HTERT RPE-1 (cell line): Measurements from ENCODE around the gene LEPROT.
"Not testable (repeated sequence)": the region's sequence is repeated elsewhere in the genome, so short reads cannot be mapped to it uniquely, and the experiment has no call there.

ENCODE experiments used
- in situ Hi-C: fragments of 300-500 bp; cut with MboI; formaldehyde crosslinking; loops from 4 replicates; pipeline ENCODE4 v1.14.3; 2020; ENCODE audit warnings: low sequenced_read_pairs

Gene LEPROT

DNA sequence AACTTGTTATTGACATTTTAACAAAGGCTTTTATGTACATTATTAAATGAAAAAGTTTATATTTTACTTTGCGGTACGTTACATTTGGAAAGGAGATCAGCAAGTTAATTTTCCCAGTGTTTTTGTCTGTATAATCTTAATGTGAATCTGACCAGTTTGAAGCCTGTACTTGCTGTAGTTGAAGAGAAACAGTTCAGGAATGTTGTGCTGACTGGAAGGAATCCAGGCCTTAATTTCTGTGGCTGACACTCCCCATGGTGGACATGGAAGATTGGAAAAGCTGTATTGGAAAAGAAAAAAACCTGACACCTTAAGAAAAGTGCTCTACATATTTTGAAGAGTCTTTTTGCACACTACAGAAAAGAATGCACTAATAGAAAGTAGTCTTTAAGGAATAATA lies 15.5 kb downstream of the LEPROT start:
- in situ Hi-C loops = no loop called here

DNA sequence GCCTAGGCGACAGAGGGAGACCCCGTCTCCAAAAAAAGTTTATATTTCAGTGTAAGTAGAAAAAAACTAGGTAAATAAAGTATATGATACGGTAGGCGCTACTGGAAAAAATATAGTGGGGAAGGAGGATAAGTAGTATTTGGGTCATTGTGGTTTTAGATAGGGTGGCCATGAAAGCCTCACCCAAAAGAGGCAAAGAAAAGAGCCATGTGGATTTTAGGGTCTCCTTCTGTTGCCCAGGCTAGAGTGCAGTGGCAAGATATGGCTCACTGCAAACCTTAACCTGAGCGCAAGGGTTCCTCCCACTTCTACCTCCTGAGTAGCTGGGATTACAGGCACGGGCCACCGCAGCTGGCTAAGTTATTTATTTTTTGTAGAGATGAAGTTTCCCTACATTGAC lies 17.1 kb downstream of the LEPROT start:
- in situ Hi-C loops = no loop called here

DNA sequence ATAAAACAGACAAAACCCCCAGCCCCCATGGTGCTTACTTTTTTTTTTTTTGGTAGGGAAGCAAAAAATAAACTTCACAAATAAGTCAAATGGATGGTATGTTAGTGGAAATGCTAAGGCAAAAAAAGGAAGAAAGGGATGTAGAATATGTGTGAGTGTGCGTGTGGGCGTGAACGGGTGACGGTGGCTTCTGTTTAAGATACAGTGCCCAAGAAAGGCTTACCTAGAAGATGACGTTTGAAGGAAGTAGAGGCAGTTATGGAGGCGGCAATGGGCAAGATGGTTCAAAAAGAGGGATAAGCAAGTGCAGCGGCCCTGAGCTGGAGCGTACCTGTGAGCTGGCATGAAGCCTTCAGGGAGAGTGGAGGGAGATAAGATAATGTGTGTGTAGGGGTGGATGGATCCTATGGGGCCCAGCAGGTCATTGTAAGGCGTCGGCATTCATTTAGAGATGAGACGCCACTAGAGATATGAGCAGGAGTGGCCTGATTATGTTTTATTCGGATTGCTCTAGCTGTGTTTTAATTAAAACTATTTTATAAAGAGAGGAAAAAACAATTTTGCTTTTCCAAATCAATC lies 19.9 kb downstream of the LEPROT start:
- in situ Hi-C loops = no loop called here

DNA sequence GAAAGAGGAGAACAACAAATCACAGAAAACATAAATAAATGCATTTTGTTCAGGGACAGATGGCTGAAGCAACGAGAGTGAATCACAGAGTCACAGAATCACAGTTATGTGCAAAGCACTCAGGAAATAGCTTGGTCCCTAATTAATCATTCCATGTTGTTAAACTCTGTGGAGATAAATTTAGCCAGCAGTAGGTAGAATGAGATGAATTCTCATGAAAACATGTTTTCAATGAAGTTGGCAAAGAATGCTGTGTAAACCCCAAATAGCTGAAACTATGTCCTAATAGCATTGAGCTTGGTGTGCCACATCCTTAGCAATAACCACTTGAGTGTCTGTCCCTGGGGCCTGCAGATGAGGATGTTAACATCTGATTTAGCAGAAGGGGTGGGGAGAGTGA lies 20.4 kb downstream of the LEPROT start:
- in situ Hi-C loops = no loop called here

DNA sequence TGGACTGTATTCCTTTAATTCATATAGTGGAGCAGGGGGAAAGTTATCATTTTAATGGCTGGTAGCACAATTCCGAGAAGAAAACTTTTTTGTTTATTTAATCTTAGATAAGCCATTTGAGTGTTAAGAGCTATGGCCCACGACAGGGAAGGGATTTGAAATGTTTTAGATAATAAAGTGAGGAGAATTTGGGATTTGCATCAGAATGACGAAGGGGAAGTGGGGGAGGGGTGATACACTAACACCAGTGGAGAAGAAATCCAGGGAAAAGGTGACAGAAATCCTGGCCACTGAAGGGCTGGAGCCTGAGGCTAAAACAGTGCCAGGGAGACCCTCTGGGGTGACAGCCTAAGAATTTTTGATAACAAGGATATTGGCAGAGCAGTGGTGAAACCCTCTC lies 21.0 kb downstream of the LEPROT start:
- in situ Hi-C loops = no loop called here

DNA sequence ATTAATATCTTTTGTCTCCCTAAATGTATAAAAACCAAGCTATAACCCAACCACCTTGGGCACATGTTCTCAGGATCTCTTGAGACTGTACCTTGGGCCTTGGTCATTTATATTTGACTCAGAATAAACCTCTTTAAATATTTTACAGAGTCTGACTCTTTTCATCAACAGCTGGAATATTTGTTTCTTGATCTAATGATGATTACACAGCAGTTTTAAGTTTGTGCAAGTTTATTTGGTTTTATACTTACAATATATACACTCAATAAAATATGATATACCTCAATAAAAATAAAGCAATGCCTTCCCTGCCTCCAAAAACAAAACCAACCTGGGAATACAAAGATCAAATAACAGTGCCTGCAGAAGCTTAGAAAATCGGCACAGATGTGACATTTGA lies 22.0 kb downstream of the LEPROT start:
- in situ Hi-C loops = no loop called here

DNA sequence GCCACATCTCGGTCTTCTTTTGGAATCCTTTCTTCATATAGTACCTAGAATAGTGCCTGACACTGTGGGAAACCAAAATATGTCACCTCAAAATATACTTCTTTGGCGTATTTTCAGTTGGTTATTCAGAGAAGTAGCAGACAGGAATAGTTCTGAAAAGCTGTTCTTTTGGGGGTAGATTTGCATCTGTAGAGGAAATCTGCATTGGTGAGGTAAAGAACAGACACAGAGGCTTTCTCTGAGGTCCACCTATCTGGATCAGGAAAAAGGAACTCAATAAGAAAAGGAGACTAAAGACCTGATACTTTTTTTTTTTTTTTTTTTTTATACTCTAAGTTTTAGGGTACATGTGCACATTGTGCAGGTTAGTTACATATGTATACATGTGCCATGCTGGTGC lies 23.2 kb downstream of the LEPROT start:
- in situ Hi-C loops = no loop called here

DNA sequence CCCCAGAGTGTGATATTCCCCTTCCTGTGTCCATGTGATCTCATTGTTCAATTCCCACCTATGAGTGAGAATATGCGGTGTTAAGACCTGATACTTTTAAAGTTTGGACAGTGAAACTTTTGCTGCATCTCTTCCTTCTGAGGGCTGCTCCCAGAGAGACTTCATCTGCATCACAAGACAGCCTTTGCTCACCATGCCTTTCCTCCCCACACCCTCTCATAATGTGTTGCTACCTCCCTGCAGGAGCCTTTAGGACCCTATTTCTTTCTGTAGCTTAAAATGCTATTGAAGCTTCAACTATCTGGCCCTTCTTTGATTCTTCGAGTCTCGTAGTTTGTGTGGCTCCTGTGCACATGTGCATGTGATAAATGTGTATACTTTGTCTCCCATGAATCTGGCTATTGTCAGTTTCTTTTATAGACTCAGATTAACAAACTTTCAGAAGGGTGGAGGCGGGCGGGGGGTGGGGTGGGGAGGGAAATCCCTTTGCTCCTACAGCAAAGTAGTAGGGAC lies 23.7 kb downstream of the LEPROT start:
- in situ Hi-C loops = no loop called here

DNA sequence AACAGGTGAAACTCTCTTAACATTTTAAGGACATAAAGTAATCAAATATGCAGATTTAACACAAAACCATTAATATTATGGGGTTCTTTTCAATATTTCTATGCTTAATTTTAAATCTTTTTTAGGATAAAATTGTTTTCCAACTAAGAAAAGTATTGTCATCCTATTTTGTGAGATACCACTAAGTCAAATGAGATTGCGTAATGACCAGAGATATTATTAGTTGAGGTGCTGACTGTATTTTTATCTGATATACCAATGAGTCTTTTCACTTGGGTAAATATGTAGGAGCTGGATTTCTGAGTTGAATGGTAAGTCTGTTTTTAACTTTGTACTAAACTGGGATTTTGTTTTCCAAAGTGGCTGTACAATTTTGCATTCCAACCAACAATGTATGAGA lies 25.4 kb downstream of the LEPROT start:
- in situ Hi-C loops = no loop called here

DNA sequence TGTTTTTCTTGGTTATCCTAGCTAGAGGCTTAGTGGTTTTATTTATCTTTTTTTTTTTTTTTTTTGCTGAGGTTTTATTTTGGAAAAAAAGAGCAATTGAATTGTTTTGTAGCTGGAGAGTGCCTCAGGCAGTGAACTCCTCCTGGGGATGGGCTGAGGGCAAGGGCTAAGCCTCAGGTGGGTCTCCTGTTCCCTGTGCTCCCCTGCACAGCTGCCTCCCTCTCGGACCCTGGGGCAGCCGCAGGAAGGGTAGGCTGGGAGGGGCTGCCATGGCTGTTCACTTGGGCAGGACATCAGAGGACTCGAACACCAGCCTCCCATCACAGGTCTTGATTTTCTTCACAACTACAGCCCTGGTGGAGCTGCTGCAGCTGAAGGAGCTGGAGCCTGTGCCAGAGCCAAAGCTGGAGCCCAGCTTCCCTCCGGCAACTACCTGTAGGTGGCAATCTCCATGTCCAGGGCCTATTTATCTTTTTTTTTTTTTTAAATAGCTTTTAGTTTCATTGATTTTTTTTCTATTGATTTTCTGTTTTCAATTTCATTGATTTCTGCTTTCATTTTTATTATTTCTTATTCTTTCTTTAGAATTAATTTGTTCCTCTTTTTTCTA lies 28.9 kb downstream of the LEPROT start:
- in situ Hi-C loops = no loop called here

DNA sequence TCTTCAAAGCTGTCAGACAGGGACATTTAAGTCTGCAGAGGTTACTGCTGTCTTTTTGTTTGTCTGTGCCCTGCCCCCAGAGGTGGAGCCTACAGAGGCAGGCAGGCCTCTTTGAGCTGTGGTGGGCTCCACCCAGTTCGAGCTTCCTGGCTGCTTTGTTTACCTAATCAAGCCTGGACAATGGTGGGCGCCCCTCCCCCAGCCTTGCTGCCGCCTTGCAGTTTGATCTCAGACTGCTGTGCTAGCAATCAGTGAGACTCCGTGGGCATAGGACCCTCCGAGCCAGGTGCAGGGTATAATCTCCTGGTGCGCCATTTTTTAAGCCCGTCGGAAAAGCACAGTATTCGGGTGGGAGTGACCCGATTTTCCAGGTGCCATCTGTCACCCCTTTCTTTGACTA lies 35.2 kb downstream of the LEPROT start:
- in situ Hi-C loops = not testable (repeated sequence)

DNA sequence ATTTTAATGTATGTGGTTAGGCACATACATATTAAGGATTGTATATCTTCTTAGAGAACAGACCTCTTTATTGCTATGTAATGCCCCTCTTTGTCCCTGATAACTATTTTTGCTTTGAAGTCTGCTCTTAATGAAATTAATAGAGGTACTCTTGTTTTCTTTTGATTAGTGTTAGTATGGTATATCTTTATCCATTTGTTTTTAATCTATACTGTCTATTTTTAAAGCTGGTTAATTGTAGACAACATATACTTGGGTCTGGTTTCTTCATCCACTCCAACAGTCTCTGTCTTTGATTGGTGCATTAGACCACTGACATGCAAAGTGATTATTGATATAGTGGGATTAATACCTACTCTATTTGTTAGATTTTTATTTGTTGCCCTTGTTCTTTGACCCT lies 36.0 kb downstream of the LEPROT start:
- in situ Hi-C loops = no loop called here

DNA sequence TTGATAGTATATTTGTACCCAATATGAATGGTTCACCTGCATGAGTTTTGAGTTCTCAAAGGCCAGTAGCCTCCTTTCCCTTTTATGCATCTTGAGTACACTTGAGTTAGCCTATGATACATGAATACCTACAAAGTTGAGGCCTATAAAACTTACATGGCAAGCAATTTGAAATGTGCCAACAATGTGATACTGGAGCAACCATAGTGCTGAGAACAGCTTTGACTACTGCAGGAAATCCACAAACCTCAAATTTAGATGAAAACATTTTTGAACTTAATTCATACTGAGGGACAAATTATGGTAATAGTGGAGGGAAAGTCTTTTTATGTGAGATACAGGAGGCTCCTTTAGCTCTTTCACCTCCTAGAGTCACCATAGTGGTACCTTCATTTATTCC lies 37.4 kb downstream of the LEPROT start:
- in situ Hi-C loops = no loop called here

DNA sequence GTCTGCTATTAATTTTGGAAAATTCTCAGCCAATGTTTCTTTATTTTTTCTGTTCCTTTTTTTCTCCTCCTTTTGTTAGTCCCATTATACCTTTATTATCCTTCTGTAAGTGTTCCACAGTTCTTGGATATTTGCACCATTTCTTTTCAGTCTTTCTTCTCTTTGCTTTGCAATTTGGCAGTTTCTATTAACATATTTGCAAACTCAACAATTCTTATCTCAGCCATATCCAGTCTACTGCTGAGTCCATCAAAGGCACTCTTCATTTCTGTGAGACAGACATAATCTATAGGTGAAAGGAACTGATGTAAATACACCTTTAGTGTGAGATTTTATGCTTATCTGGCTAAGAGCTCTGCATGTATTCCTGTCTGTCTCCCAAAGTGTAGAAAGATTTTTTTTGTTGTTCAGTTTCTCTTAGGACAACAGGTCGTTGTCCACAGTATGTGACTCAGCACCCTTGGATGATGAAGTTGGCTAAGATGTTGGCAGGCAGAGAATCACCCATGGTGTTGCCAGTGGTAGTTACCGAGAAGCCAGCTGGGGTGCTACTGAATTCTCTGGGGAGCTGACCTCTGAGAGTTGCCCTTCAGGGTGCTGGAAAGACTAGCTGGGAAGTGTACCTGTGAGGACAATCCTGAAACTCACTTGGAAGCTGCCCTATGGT lies 38.4 kb downstream of the LEPROT start:
- in situ Hi-C loops = no loop called here

DNA sequence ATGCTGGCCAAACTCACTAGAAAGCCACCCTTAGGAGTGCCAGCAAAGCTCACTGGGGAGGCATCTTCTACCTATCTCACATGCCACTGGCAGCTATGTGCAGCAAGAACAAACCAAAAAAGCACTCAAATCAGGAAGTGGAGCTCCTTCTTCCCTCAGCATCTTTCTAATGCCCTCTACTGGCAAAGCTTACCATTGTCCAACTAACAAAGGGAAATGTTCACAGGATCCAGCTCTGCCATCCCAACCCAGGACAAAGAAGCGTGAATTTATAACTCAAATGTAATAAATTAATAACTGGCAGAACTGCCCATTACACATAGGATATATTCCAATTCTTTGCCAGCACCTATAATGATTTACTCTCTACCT lies 38.9 kb downstream of the LEPROT start:
- in situ Hi-C loops = no loop called here

DNA sequence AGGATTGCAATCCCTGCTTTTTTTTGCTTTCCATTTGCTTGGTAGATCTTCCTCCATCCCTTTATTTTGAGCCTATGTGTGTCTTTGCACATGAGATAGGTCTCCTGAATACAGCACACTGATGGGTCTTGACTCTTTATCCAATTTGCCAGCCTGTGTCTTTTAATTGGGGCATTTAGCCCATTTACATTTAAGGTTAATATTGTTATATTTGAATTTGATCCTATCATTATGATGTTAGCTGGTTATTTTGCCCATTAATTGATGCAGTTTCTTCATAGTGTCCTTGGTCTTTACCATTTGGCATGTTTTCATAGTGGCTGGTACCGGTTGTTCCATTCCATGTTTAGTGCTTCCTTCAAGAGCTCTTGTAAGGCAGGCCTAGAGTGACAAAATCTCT lies 45.4 kb downstream of the LEPROT start:
- in situ Hi-C loops = not testable (repeated sequence)

DNA sequence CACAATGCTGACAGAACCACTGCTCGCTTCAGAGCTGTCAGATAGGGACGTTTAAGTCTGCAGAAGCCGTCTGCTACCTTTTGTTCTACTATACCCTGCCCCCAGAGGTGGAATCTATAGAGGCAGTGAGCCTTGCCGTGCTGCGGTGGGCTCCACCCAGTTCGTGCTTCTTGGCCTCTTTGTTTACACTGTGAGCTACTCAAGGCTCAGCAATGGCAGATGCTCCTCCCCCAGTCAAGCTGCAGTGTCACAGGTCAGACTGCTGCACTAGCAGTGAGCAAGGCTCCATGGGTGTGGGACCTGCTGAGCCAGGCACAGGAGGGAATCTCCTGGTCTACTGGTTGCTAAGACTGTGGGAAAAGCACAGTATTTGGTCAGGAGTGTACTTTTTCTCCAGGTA lies 47.1 kb downstream of the LEPROT start:
- in situ Hi-C loops = no loop called here

DNA sequence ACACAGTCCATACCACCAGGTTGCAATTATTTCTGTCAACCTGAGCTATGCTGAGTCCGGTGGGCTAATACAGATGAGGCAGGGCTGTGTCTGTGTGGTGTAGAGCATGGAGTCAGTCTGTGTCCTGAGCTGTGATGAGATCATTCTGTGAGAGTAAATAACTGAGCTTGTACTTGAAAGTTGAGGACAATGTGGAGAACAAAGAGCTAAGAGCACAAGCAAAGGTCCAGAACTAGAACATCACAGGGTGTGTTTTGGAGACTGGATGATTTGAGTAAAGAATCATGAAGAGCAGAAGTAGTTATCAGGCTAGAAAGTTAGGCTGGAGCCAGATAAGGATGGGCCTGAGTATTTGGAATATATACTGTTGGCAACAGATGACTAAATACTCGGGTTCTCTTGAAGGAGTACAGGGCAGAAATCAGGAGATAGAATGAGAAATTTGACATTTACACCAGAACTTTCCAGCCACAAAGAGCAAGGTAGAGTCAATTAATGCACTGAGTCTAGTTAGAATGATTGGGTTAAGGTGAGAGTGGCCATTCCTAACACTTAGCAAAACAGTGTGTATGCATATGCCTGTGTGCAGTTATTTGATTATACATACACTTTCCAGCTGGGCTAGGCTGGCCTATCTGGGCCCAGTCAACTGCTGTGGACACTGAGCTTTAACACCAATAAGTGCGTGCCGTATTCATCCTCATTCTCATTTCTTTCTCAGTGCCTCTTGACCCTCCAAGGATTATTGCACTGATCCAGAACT lies 48.8 kb downstream of the LEPROT start:
- in situ Hi-C loops = no loop called here

DNA sequence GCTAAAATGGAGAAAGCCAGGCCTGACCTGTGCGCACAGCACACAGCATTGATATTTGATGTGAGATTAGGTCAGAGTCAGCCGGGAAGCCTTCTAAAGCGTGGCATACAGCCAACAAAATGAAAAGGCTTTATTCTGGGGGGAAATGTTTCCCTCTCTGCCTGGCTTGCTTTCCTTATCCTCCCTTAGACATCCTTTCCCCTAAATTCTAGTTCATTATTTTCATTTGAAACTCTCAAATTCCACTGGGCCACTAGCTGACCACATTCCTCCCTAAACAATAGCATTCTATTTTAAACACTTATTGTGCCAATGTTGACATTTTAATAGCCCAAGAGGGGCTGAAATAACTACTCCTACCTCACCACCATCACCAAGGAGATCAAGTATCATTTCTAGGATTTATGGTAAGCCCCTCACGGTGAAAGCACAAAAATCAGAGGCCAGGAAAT lies 49.4 kb downstream of the LEPROT start:
- in situ Hi-C loops = no loop called here

DNA sequence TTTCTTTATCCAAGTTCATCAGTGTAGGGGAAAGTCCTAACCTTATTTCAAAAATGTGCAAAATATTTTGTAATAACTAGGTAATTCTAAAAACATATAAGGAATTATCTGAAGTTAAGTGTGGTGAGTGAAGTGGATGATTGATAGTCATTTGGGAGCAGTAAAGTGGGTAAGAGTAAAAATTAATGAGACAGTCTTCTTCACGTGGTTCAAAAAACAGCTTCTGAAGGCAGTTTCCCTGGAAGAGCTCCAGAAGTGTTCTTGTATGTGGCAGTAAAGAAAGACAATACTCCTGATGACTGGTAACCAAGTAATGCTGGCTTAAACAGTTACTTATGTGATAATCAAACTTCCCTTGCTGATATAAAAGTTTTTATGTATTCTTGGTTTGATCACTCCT lies 50.3 kb downstream of the LEPROT start:
- in situ Hi-C loops = no loop called here

DNA sequence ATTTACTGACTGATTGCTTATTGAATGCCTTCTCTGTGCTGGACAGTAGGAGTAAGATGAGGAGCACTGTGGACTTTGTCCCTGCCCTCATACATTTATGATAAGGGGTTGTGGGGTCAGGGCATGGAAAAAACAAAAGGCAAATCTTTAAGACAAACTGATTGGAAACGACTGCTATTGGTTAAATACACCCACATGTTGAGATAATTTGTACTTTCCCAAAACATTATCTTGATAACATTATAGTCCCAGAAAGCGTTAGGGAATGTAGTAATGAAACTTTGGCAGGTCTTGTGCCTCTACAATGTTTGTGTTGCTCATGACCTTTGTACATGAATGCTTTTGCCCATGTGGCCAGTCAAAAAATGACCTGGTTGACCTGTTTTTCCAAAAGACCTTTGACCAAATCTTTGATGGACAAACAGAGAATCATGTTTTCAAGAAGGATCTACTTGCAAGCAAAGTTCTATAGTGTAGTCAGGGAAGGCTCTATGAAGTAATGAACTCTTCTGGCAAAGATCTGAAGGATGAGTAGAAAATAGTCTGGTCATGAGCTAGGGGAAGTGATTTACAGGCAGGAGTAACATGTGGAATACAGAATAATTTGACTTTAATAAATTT lies 50.9 kb downstream of the LEPROT start:
- in situ Hi-C loops = no loop called here
